AG09309 (cell line): ENCODE measurements around the gene AATF.

ENCODE experiments used
- DNase-seq: peaks from one replicate; pipeline ENCODE4 v3.0.0-alpha.2; 2010; ENCODE audit warnings: low read depth
- H3K4me3 ChIP-seq: 2 replicates; pipeline ENCODE4 v1.5.1; 2011; ENCODE audit warnings: mild to moderate bottlenecking, low read depth, low read length, moderate library complexity; ENCODE audit not compliant: control insufficient read depth
- CTCF ChIP-seq: IDR thresholded peaks from 2 replicates; pipeline ENCODE4 v1.5.1; 2011; ENCODE audit warnings: mild to moderate bottlenecking, low read depth, low read length, inconsistent platforms; ENCODE audit not compliant: insufficient read depth, control insufficient read depth; ENCODE audit errors: missing control alignments

AATF gene

GRCh38 chr17:36911001-36911400 is 37.8 kb upstream of the AATF start:
- no peak for TF ChIP-seq CTCF
- H3K4me3 ChIP-seq: no peak overlapping the region
- no peak for DNase-seq

GRCh38 chr17:36913132-36913531 is 35.6 kb upstream of the AATF start:
- no peak for DNase-seq
- no peak overlapping the region for H3K4me3 ChIP-seq
- no peak for TF ChIP-seq CTCF

GRCh38 chr17:36918211-36918691 is 30.5 kb upstream of the AATF start:
- H3K4me3 ChIP-seq: no peak overlapping the region
- no peak for DNase-seq
- TF ChIP-seq CTCF: no peak

- no peak for DNase-seq
- H3K4me3 ChIP-seq: no peak overlapping the region
- TF ChIP-seq CTCF: no peak
Measured at GRCh38 chr17:36919407-36919968, 29.3 kb upstream of the AATF start.

GRCh38 chr17:36920032-36921005 is 28.4 kb upstream of the AATF start:
- no peak overlapping the region for H3K4me3 ChIP-seq
- TF ChIP-seq CTCF: no peak

GRCh38 chr17:36921095-36921851 is 27.5 kb upstream of the AATF start:
- H3K4me3 ChIP-seq: no peak overlapping the region
- TF ChIP-seq CTCF: no peak
- DNase-seq: no peak

More at GRCh38 chr17:36920032-36921005, 28.4 kb upstream of the AATF start:
- no peak for DNase-seq
